ENCODE measurements around the gene PSD2. TPM values are rescaled to one million over a fixed set of nuclear protein-coding genes. Genes with fewer than 3 reads are reported as not detected.

The PSD2 gene
- total and polyA plus RNA-seq, 2 of the 13 experiments (the other 11 are each of a cell fraction or from before 2014, with no cell fraction given), result 0.07 TPM; not detected in 1

DNA sequence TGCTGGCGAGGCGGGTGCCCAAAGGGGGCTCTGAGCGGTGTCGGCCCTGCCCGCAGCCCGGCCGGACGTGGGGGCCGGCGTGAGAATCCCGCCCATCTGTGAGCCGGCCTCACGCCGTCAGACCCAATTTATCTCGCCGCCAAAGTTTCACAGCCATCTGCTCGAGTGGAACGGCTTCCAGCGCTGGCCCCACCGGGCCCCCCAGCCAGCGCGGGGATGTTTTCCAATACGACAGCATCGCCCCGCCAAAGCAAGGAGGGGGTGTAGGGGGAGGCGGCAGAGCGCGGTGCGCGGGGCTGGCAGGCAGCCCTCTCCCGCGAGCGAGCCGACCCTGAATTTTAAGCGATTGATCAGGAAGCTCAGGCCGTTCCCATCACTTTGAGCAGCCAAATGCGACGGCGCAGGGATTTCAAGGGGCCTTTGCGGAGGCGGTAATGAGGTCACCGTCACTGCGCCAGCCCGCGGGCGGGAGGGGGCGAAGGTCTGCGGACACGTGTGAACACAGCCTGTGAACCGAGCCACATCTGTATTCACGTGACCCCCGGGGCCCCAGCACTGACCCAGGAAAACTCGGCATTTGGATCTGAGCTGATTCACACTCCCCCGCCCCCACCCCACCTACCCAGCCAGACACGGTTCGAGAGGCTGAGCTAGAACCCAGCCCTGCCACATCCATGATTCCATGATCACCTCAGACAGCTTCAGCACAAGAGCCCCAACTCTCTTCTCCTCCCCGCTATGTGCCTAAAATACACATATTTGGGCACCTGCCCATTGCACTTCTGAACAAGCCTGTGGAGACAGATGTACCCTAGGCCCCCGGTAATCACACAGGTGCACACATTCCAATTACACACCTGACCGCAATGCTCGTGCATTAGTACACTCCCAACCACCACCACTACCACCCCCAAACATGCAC is 47.8 kb upstream of the PSD2 start (continued):
- TF ChIP-seq MXI1 (IDR thresholded peaks at IDR 0.05; ENCODE audit: borderline replicate concordance, low read depth, low read length), result 0 out of 3 replicates have a peak, but pooled peaks have one; percentile 22
- peak; percentile 66; the same call in 1 of the 2 replicates for TF ChIP-seq NKX3-1 (CRISPR knock-in tag; IDR thresholded peaks at IDR 0.05)
- TF ChIP-seq U2AF1 (optimal IDR thresholded peaks at IDR 0.05; ENCODE audit: low read depth, low read length), result no peak
- peak; percentile 40; the same call in 1 of the 2 replicates for TF ChIP-seq TAF1 (CRISPR knock-in tag; IDR thresholded peaks at IDR 0.05)
- TF ChIP-seq, protein P1, sequence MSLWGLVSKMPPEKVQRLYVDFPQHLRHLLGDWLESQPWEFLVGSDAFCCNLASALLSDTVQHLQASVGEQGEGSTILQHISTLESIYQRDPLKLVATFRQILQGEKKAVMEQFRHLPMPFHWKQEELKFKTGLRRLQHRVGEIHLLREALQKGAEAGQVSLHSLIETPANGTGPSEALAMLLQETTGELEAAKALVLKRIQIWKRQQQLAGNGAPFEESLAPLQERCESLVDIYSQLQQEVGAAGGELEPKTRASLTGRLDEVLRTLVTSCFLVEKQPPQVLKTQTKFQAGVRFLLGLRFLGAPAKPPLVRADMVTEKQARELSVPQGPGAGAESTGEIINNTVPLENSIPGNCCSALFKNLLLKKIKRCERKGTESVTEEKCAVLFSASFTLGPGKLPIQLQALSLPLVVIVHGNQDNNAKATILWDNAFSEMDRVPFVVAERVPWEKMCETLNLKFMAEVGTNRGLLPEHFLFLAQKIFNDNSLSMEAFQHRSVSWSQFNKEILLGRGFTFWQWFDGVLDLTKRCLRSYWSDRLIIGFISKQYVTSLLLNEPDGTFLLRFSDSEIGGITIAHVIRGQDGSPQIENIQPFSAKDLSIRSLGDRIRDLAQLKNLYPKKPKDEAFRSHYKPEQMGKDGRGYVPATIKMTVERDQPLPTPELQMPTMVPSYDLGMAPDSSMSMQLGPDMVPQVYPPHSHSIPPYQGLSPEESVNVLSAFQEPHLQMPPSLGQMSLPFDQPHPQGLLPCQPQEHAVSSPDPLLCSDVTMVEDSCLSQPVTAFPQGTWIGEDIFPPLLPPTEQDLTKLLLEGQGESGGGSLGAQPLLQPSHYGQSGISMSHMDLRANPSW (CRISPR knock-in tag; IDR thresholded peaks at IDR 0.05; ENCODE audit: borderline replicate concordance), result no peak
- no peak for TF ChIP-seq PLRG1 (conservative IDR thresholded peaks at IDR 0.05)
- TF ChIP-seq KDM2A (CRISPR knock-in tag; IDR thresholded peaks at IDR 0.05; ENCODE audit: borderline replicate concordance, low read depth), result peak; percentile 46
- no peak for TF ChIP-seq ZNF143 (CRISPR knock-in tag; IDR thresholded peaks at IDR 0.05)
- TF ChIP-seq KLF6 (CRISPR knock-in tag; IDR thresholded peaks at IDR 0.05), result no peak
- TF ChIP-seq POLR2AphosphoS5 (IDR thresholded peaks at IDR 0.05; ENCODE audit: low read depth, low read length), result no peak
- TF ChIP-seq TEAD3 (CRISPR knock-in tag; optimal IDR thresholded peaks at IDR 0.05; ENCODE audit: borderline replicate concordance), result no peak
- peak; percentile 45; the same call in 1 of the 2 replicates for TF ChIP-seq ZNF709 (CRISPR knock-in tag; IDR thresholded peaks at IDR 0.05)
- TF ChIP-seq, protein P2, sequence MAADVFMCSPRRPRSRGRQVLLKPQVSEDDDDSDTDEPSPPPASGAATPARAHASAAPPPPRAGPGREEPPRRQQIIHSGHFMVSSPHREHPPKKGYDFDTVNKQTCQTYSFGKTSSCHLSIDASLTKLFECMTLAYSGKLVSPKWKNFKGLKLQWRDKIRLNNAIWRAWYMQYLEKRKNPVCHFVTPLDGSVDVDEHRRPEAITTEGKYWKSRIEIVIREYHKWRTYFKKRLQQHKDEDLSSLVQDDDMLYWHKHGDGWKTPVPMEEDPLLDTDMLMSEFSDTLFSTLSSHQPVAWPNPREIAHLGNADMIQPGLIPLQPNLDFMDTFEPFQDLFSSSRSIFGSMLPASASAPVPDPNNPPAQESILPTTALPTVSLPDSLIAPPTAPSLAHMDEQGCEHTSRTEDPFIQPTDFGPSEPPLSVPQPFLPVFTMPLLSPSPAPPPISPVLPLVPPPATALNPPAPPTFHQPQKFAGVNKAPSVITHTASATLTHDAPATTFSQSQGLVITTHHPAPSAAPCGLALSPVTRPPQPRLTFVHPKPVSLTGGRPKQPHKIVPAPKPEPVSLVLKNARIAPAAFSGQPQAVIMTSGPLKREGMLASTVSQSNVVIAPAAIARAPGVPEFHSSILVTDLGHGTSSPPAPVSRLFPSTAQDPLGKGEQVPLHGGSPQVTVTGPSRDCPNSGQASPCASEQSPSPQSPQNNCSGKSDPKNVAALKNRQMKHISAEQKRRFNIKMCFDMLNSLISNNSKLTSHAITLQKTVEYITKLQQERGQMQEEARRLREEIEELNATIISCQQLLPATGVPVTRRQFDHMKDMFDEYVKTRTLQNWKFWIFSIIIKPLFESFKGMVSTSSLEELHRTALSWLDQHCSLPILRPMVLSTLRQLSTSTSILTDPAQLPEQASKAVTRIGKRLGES (CRISPR knock-in tag; IDR thresholded peaks at IDR 0.05; ENCODE audit: borderline replicate concordance), result no peak
- TF ChIP-seq ZNF766 (CRISPR knock-in tag; IDR thresholded peaks at IDR 0.05; ENCODE audit: borderline replicate concordance), result no peak
- TF ChIP-seq DNMT3B (CRISPR knock-in tag; conservative IDR thresholded peaks at IDR 0.05), result 0 out of 2 replicates have a peak, but pooled peaks have one; percentile 54
- TF ChIP-seq, protein P3, sequence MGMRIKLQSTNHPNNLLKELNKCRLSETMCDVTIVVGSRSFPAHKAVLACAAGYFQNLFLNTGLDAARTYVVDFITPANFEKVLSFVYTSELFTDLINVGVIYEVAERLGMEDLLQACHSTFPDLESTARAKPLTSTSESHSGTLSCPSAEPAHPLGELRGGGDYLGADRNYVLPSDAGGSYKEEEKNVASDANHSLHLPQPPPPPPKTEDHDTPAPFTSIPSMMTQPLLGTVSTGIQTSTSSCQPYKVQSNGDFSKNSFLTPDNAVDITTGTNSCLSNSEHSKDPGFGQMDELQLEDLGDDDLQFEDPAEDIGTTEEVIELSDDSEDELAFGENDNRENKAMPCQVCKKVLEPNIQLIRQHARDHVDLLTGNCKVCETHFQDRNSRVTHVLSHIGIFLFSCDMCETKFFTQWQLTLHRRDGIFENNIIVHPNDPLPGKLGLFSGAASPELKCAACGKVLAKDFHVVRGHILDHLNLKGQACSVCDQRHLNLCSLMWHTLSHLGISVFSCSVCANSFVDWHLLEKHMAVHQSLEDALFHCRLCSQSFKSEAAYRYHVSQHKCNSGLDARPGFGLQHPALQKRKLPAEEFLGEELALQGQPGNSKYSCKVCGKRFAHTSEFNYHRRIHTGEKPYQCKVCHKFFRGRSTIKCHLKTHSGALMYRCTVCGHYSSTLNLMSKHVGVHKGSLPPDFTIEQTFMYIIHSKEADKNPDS (CRISPR knock-in tag; IDR thresholded peaks at IDR 0.05), result 0 out of 2 replicates have a peak, but pooled peaks have one; percentile 24
- TF ChIP-seq ZNF317 (CRISPR knock-in tag; IDR thresholded peaks at IDR 0.05), result peak; percentile 63; the same call in 1 of the 2 replicates
- TF ChIP-seq, protein P4, sequence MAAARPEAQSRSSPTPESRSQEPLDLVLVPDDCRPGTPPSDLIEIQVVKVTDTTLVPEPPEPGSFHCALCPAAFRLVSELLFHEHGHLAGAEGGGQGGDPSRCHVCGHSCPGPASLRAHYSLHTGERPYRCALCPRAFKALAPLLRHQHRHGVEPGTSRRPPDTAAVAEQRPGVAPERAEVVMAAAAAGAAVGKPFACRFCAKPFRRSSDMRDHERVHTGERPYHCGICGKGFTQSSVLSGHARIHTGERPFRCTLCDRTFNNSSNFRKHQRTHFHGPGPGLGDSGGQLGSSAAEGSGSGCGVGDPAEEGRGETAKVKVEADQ (CRISPR knock-in tag; IDR thresholded peaks at IDR 0.05; ENCODE audit: borderline replicate concordance), result peak; percentile 67; the same call in 1 of the 2 replicates
- TF ChIP-seq ERF (CRISPR knock-in tag; IDR thresholded peaks at IDR 0.05), result 0 out of 2 replicates have a peak, but pooled peaks have one; percentile 28
- peak; percentile 51; the same call in 1 of the 2 replicates for TF ChIP-seq HNF4G (IDR thresholded peaks at IDR 0.05; ENCODE audit: borderline replicate concordance, low read depth, low read length)
- TF ChIP-seq HNF4G (CRISPR knock-in tag; IDR thresholded peaks at IDR 0.05; ENCODE audit: borderline replicate concordance, low read depth), result no peak

Measured in HepG2 (cell line).